GOT3 (cell line): Measurements from ENCODE around the gene SSRP1.
"Not testable (repeated sequence)": the region's sequence is repeated elsewhere in the genome, so short reads cannot be mapped to it uniquely, and the experiment has no call there.

Experiments
- DNase-seq: peaks from one replicate; lab custom pipeline; 2025; ENCODE audit warnings: mixed read lengths; lab: John Stamatoyannopoulos, UW

SSRP1 gene

GRCh38 chr11:57301711-57302423 lies 33.8 kb downstream of the SSRP1 start:
- no peak for DNase-seq

- no peak for DNase-seq
These were observed 34.9 kb downstream of the SSRP1 start for GRCh38 chr11:57300785-57301184.

DNA sequence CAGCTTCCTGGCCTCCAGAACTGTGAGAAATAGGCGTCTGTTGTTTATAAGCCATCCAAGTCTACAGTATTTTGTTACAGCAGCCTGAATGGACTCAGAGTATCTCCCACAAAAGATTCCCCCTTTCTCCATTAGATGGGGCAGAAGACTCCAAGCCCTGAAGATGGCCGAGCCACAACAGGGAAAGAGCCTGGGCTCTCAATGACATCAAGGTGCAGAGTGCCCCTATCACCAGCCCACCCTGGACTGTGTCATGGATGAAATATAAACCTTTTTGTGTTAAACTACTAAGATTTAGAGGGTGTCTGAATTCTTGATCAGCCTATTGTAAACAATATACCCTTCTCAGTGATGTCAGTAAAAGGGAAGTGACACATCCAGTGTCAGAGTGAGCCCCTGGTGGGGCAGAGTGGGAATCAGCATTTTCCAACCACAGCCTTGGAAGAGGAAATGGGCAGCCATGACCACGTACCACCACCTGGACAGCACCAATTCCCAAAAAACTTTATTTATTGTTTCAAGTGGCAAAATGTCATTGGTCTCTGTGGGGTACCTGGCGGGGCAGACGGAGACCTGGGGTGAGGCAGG lies 36.4 kb downstream of the SSRP1 start:
- DNase-seq, result no peak

GRCh38 chr11:57297221-57297620 lies 38.5 kb downstream of the SSRP1 start:
- DNase-seq, result no peak

GRCh38 chr11:57296205-57296604 lies 39.5 kb downstream of the SSRP1 start:
- DNase-seq, result not testable (repeated sequence)

DNA sequence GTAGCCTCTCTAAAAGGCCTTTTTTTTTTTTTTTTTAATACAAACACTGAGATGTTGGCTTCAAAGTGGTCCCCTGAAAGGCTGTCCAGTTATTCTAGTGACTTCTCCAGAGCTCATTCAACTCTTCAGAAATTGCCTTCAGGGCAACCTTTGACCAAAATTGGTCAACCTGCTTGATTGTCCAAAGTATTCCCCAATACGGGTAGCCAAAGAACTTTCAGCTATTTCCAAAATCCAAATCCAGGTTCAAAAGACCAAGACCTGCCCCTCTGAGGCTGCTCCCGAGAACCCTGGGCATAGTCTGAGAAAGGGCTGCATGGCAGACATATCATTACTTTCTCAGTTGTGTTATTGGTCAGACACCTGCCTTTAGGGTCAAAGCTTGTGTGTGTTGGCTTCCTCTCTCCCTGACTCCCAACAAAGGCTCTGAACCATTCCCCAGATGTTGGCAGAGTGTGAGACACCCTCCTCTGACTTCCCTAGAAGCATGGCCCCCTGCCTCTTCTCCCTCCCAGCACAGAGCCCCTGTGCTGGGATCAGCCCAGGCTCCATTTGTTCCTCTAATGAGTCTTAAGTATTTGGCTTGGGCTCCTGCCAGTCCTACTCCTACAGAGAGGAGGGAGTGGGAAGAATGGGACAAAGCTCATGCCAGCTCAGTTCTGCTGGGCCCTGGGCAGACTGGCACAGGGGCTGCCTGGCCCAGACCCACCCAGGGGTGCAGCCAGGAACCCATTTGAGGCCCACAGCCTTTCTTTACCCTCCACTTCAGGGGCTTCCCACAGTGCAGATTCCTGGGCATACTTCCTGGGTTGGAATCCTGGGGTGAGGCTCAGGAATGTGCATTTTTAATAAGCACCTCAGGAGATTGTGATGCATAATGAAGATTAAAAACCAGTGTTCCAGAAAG lies 41.2 kb downstream of the SSRP1 start:
- DNase-seq, result no peak

DNA sequence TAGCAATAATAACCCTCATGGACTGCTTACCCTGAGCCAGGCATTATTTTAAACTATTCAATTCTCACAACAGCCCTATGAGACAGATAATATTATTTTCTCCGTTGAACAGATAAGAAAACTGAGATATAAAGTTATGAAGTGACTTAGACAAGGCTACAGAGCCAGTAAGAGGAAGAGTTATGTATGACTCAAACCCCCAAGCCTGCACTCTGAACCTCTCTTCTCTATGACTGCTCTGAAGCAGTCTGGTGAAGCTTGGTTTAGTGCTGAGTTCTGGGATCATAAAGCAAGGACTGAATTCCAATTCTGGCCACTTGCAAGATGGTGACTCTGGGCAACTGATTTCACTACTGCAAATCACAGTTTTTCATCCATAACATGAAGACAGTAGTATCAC lies 45.4 kb downstream of the SSRP1 start:
- no peak for DNase-seq

DNA sequence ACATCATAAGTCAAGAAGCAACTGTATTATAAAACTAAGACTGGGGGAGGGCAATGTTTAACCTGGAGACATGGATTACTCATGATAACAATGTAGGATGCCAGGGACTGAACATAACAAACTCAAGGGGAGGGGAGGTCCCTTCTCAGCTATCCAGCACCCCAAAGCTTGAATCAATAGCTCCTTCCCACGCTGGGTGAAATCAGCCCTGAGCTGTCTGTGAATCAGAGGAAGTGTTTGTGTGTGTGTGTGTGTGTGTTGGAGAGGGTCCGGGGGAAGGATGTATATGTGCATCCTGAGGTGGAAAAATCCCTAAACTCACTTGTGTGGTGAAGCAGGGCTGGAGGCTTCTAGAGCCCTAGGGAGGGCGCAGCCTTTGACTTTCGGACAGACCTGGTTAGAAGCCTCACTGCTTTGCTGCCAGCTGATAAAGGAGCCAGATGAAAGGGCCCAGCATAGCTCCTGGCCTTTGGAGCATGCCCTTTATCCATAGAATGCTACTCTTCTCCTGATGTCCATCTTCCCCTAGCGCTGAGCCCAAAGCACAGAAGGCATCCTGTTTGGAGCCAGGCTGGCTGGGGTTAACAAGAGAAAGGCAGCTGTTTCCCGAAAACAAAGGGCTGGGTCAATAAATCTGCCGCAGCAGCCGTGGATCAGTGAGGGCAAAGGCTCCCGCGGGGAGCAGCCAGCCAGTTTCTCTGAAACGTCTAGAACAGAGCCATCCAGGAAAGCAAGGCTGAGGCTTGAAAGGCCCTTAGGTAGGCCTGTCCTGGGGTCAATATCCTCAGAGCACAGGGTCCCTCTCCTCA lies 46.7 kb downstream of the SSRP1 start:
- DNase-seq, result no peak

DNA sequence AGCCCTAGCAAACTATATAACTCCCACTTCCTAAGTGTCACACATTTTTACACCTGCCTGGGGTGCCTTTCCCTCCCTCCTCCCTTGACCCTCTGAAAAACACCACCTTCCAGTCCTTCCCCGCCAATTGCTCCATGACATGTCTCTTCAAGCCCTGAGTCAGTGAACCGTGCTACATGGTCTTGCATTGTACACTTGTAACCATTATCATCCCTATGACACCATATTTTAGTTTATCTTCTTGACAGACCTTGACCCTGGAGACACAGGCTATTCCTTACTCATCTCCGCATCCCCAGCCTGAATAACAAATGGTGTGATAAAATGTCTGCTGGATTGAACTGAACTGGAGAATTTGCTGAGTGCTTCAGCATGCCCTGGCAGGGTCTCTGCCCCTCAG lies 47.8 kb downstream of the SSRP1 start:
- DNase-seq, result no peak

DNA sequence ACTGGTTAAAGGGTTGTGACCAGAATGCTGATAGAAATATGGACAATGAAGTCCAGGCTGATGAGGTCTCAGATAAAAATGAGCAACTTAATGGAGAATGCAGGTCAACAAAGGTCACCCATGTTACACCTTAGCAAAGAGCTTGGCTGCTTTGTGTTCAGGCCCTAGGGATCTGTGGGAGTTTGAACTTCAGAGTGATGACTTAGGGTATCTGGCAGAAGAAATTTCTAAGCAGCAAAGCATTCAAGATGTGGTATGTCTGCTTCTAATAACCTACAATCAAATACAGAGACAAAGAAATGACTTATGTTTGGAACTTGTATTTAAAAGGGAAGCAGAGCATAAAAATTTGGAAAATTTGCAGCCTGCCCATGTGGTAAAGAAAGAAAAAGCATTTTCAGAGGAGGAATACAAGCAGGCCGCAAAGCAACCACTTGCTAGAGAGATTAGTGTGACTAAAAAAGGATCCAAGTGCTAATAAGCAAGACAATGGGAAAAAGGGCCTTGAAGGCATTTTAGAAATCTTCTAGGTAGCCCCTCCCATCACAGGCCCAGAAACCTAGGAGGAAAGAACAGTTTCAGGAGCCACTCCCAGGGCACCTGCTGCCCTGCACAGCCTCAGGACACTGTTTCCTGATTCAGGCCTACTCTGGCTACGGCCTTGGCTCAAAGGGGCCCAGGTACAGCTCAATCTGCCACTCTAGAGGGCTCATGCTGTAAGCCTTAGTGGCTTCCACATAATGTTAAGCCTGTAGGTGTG lies 52.3 kb downstream of the SSRP1 start:
- no peak for DNase-seq

DNA sequence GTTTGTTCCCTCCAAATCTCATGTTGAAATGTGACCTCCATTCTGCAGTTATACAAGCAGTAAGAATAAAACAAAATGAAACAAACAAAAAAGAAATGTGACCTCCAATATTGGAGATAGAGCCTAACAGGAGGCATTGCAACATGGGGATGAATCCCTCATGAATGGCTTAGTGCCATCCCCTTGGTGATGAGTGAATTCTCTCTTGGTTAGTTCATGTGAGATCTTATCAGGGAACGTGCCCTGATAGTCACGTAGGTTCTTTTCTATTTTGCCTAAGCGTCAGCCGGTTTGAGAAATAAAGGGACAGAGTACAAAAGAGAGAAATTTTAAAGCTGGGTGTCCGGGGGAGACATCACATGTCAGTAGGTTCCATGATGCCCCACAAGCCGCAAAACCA lies 54.1 kb downstream of the SSRP1 start:
- DNase-seq, result not testable (repeated sequence)

DNA sequence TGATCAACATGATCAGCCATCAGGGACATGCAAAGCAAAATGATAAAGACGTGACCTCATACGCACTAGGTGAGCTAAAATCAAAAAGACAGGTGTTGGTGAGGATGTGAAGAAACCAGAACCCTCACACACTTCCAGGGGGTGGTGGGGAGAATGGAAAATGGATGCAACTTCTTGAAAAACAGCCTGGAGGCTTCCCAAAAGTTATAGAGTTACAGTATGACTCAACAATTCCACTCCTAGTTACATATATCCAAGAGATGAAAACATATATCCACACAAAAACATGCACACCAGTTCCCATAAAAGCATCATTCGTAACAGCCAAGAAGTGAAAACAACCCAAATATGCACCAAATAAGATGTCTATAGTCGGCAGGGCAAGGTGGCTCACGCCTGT lies 56.6 kb downstream of the SSRP1 start:
- DNase-seq, result no peak

GRCh38 chr11:57278721-57279095 lies 57.0 kb downstream of the SSRP1 start:
- no peak for DNase-seq

GRCh38 chr11:57277845-57278720 lies 57.6 kb downstream of the SSRP1 start:
- peak; percentile 44 for DNase-seq

GRCh38 chr11:57276971-57277675 lies 58.6 kb downstream of the SSRP1 start:
- no peak for DNase-seq

DNA sequence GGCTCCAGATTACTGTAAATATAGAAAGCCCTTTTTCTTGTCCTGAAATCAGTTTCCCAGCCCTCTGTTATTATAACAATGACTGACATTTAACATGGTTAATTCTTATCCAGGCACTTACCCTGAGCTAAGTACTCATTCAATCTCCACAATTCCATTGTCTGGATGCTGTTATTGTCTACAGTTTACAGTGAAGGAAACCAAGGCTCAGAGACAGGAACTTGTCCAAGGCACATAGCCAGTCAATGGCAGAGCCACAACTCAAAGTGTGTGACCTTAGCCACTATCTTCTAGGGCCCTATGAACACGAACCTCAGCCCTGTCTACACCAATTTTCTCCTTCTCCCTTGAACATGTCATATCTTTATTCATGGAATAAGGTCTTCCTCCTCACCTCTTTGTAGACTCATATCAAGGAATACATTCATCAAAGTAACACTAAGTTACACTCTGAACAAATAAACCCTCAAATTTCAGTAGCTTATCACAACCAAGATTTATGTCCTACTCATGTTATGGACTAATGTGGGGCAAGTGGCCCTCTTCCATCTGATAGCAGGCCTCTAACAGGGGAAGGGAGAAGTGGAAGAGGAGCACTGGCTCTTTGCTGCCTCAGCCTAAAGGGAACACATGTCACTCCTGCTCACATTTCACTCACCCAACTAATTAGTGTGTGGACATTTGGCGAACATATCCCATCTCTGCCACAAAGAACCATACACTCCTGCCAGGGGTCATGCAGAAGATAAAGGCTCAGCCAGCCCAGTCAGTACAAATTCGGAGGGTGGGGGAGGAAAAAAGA lies 59.3 kb downstream of the SSRP1 start:
- DNase-seq, result no peak
